Peyer's patch (tissue), 4 donors: ENCODE results near the gene SUMO3.

Source experiments
- POLR2A ChIP-seq, 2 donors: fragments of 450-650 bp; IDR thresholded peaks; one replicate each; pipeline ENCODE4 v1.5.1; 2017; ENCODE audit warnings: antibody characterized with exemption in 2 of 2, mild to moderate bottlenecking in 2 of 2, moderate library complexity in 2 of 2
- TF ChIP-seq, protein P1 (sequence below), 6 experiments: fragments of 450-650 bp in 4 of 6; fragments of 200-600 bp in 2 of 6; sonication (generic) in 1 of 6; IDR thresholded peaks; one replicate each; pipeline ENCODE4 v1.5.1; 2017 to 2019; ENCODE audit warnings: antibody characterized with exemption in 6 of 6, mild to moderate bottlenecking in 3 of 6, moderate library complexity in 1 of 6

GRCh38 chr21:44756423-44757185 lies 61.3 kb downstream of the SUMO3 start:
- no peak for TF ChIP-seq POLR2A (IDR thresholded peaks at IDR 0.05)
- TF ChIP-seq, protein P1, sequence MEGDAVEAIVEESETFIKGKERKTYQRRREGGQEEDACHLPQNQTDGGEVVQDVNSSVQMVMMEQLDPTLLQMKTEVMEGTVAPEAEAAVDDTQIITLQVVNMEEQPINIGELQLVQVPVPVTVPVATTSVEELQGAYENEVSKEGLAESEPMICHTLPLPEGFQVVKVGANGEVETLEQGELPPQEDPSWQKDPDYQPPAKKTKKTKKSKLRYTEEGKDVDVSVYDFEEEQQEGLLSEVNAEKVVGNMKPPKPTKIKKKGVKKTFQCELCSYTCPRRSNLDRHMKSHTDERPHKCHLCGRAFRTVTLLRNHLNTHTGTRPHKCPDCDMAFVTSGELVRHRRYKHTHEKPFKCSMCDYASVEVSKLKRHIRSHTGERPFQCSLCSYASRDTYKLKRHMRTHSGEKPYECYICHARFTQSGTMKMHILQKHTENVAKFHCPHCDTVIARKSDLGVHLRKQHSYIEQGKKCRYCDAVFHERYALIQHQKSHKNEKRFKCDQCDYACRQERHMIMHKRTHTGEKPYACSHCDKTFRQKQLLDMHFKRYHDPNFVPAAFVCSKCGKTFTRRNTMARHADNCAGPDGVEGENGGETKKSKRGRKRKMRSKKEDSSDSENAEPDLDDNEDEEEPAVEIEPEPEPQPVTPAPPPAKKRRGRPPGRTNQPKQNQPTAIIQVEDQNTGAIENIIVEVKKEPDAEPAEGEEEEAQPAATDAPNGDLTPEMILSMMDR (IDR thresholded peaks at IDR 0.05), result no peak
